BLaER1 treated with 17β-estradiol and CSF1 and Interleukin-3, amounts not matched to agents 10 nM and 100 nM (cell line): ENCODE data around the gene HPGD.
A peak's percentile ranks its signal among the peaks of the same experiment; 100 is the strongest.

Source experiments
- H3K27ac ChIP-seq, 11 experiments: shearing (Covaris generic); formaldehyde crosslinking; 2 replicates each; pipeline ENCODE4 v1.8.1; 2022
- H3K27me3 ChIP-seq, 11 experiments: shearing (Covaris generic); formaldehyde crosslinking; 2 replicates each; pipeline ENCODE4 v1.8.1; 2022
- H3K36me3 ChIP-seq, 11 experiments: shearing (Covaris generic); formaldehyde crosslinking; 2 replicates each; pipeline ENCODE4 v1.8.1; 2022
- H3K4me1 ChIP-seq, 10 experiments: shearing (Covaris generic); formaldehyde crosslinking; 2 replicates each; pipeline ENCODE4 v1.8.1; 2022
- H3K4me2 ChIP-seq, 11 experiments: shearing (Covaris generic); formaldehyde crosslinking; 2 replicates each; pipeline ENCODE4 v1.8.1; 2022
- H3K4me3 ChIP-seq, 10 experiments: shearing (Covaris generic); formaldehyde crosslinking; 2 replicates each; pipeline ENCODE4 v1.8.1; 2022
- H3K9ac ChIP-seq, 11 experiments: shearing (Covaris generic); formaldehyde crosslinking; 2 replicates each; pipeline ENCODE4 v1.8.1; 2022
- H3K9me3 ChIP-seq, 11 experiments: shearing (Covaris generic); formaldehyde crosslinking; replicated peaks in 1 of 11; 2 replicates each; pipeline ENCODE4 v1.8.1; 2022
- H4K20me1 ChIP-seq, 11 experiments: shearing (Covaris generic); formaldehyde crosslinking; 2 replicates each; pipeline ENCODE4 v1.8.1; 2022
- Cebpa-rat ChIP-seq, 11 experiments: shearing (Covaris generic); IDR thresholded peaks; 2 replicates each; pipeline ENCODE4 v1.8.1; 2022

The HPGD gene

DNA sequence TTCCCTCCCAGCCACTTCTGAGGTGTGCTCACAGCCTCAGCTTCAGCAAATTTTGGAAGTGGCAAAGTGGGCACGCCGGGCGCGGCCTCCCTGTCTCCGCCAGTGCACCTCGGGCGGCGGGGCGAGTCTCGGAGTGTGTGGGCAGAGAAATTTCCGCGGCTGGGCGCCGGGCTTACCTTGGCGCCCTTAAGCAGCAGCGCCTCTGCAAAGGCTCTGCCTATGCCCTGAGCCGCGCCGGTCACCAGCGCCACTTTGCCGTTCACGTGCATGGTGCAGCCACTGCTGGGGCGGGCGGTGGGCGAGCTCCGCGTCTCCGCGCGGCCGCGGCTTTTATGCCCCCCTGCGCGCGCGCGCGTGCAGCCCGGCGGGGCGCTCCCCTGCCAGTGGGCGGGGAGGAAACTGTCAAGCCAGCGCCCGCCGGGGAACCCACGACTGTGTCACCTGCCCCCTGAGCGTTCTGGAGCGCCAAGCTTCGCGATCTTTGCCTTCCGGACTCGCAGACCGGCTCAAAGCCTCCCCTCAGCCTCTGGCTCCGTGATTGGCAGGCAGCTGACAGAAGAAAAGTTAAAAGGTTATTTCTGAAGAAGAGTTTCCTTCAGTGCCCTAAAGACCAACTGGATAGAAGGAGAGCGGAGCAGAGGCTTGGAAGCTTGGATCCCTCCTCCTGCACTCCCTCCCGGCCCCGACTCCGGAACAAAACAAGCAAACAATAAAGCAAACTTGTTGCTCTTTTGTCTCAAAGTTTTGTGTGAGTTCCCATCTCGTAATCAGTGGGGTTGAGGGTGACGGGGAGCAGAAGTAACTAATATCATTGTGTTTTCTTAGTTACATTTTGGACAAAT lies at the start of gene HPGD:
HPGD (minus strand) TSS at position 306 of the 842 bp plus-strand sequence; CDS start at position 269, 37 bp downstream.
- Histone ChIP-seq H3K9ac (peak within 1 kb of the TSS in 9 of 11 experiments; percentile 5 to 54 (median 25); a peak in 8 of 22 replicates), H3K4me3 (peak within 1 kb of the TSS; percentile 52 to 69 (median 61)), H3K4me2 (peak within 1 kb of the TSS; percentile 70 to 90 (median 84)), H3K27ac (peak within 1 kb of the TSS in 4 of 11 experiments; percentile 1 to 29 (median 14); a peak in 4 of 22 replicates), H4K20me1 (no peaks in the 10 kb centered on the region), H3K36me3 (no peaks in the 10 kb centered on the region), H3K9me3 (peaks cover 0 to 15% (median 9%) of the 10 kb centered on the region in 11 experiments; a peak in 15 of 22 replicates), H3K27me3 (peaks cover 26 to 46% (median 36%) of the 10 kb centered on the region in 11 experiments), H3K4me1 (peaks cover 0 to 39% (median 19%) of the 10 kb centered on the region in 10 experiments; a peak in 15 of 20 replicates)
- TF ChIP-seq Cebpa-rat (IDR thresholded peaks at IDR 0.05), result no peak

DNA sequence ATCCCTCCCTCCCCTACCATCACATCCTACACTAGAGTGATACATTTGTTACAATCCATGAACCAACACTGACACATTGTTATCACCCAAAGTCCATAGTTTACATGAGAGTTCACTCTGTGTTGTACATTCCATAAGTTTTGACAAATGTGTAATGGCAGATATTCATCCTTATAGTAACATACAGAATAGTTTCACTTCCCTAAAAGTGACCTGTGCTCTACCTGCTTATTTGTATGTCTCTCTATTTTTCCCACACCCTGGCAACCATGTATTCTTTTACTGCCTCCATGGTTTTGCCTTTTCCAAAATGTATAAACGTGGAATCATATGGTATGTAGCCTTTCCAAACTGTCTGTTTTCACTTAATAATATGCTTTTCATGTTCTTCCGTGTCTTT lies 42.2 kb upstream of the HPGD start:
- H3K4me3 ChIP-seq, result no peak overlapping the region
- H3K36me3 ChIP-seq, result no peaks in the 10 kb centered on the region
- H4K20me1 ChIP-seq, result no peaks in the 10 kb centered on the region
- no peak for TF ChIP-seq Cebpa-rat (IDR thresholded peaks at IDR 0.05)
- H3K27me3 ChIP-seq, result no peaks in the 10 kb centered on the region
- no peak overlapping the region for H3K4me2 ChIP-seq
- H3K9me3 ChIP-seq, result no peaks in the 10 kb centered on the region
- no peak overlapping the region for H3K27ac ChIP-seq
- H3K9ac ChIP-seq, result no peak overlapping the region
- H3K4me1 ChIP-seq, result no peaks in the 10 kb centered on the region

DNA sequence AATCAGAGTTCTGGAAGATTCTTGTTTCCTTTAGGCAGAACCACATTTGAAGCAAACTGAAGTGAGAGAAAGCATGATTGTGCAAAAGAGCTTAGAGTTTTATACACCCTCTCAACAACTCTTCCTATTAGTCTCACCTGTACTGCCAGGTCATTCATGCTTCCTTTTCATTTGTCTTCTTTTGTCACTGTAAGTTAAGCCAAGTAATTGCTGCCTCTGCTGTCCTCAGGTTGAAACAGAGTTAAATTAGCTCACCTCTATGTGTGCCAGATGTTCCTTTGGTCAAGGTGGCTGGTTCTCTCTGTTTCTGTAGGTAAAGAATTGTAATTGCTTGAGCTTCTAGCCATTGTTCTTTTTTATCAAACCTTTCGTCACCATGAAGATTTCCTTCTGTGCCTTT lies 41.1 kb upstream of the HPGD start:
- H3K9ac ChIP-seq, result no peak overlapping the region
- H3K36me3 ChIP-seq, result no peaks in the 10 kb centered on the region
- no peak overlapping the region for H3K27ac ChIP-seq
- no peak overlapping the region for H3K4me3 ChIP-seq
- no peaks in the 10 kb centered on the region for H3K4me1 ChIP-seq
- no peak for TF ChIP-seq Cebpa-rat (IDR thresholded peaks at IDR 0.05)
- H4K20me1 ChIP-seq, result no peaks in the 10 kb centered on the region
- H3K27me3 ChIP-seq, result no peaks in the 10 kb centered on the region
- H3K9me3 ChIP-seq, result no peaks in the 10 kb centered on the region
- H3K4me2 ChIP-seq, result no peak overlapping the region

DNA sequence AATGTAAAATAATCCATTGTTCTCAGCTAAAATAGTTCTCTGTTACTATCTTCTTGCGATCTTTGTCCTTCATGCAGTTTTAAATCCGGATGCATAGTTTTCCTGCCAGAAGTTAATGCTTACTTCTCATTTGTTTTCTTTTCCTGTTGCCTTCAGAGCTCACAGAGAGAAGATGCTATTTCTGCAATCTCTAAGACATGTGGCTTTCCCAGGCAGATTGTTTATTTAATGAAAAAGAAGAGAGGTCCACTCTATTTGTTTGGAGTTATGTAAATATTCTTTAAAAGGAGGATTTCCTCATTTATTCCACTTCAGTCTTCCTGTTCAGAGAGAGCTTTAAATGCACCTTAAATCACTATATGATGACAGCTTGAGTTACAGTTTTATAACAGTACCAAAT lies 39.3 kb upstream of the HPGD start:
- no peak for TF ChIP-seq Cebpa-rat (IDR thresholded peaks at IDR 0.05)
- H3K4me1 ChIP-seq, result no peaks in the 10 kb centered on the region
- no peaks in the 10 kb centered on the region for H3K27me3 ChIP-seq
- H3K9me3 ChIP-seq, result no peaks in the 10 kb centered on the region
- no peaks in the 10 kb centered on the region for H4K20me1 ChIP-seq
- H3K27ac ChIP-seq, result no peak overlapping the region
- H3K36me3 ChIP-seq, result no peaks in the 10 kb centered on the region
- H3K4me2 ChIP-seq, result no peak overlapping the region
- no peak overlapping the region for H3K4me3 ChIP-seq
- no peak overlapping the region for H3K9ac ChIP-seq

DNA sequence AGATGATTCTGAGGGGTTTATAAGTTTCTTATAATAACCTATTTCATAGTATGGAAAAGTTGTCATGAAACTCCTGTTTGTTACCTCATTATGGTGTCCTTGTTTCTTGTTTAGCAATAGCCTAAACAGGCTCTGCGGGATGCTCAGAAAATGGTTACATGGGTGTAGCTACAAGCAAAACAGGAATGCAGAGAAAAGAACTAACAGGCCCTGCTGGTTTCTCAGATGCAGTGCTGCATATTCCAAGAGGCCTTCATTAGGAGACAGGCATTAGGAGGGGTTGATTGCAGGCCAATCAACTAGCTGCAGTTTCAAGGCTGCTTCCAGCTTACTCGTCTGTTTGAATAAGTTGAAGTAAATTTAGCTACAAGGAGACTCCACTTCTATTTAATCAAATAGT lies 37.6 kb upstream of the HPGD start:
- Histone ChIP-seq H3K27me3 (no peaks in the 10 kb centered on the region), H3K9me3 (no peaks in the 10 kb centered on the region), H3K4me3 (no peak overlapping the region), H3K27ac (no peak overlapping the region), H3K9ac (no peak overlapping the region), H3K4me1 (no peaks in the 10 kb centered on the region), H3K36me3 (no peaks in the 10 kb centered on the region), H4K20me1 (no peaks in the 10 kb centered on the region), H3K4me2 (no peak overlapping the region)
- TF ChIP-seq Cebpa-rat (IDR thresholded peaks at IDR 0.05), result no peak

DNA sequence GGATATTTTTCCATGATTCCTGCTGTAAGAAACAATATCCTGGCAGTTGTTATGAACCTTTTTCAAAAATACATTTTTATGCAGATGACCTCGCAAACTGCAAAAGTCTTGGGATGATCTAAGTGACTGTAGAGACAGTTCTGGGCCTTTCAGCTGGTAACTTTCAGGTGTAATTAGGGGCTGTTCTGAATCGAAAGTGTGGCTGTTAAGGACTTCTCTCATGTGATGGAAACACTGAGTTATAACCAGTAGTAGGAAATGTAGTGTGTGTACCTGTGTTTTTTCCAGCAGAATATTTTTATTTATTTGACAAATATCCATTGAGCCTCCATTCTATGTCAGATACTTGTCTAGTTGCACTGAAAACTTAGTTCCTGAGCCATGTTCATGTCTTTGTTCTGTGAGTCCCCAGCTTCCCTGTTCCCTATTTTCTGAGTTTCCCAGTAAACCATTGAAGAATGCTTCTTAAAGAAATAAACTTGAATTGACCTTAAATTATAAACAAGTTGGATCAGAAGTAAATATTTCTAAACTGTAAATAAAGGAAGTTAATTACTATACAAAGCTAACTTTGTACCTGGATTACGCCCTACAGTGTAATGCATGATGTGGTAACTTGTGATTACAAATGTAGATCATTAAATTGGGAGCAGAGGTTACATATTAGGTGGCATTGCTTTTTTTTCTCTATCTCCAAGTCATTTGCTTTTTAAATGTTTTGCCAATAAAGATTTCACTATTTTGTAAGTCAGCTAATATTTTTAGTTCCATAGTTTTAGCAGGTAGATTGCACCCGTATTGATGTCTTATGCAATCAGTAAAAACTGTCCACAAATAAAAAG lies 33.7 kb upstream of the HPGD start:
- no peaks in the 10 kb centered on the region for H3K4me1 ChIP-seq
- H3K9me3 ChIP-seq, result peaks cover 4 to 16% (median 12%) of the 10 kb centered on the region in 11 experiments; a peak in 15 of 22 replicates
- H3K27ac ChIP-seq, result no peak overlapping the region
- H3K9ac ChIP-seq, result no peak overlapping the region
- H3K4me2 ChIP-seq, result no peak overlapping the region
- no peak overlapping the region for H3K4me3 ChIP-seq
- no peaks in the 10 kb centered on the region for H4K20me1 ChIP-seq
- no peak for TF ChIP-seq Cebpa-rat (IDR thresholded peaks at IDR 0.05)
- no peaks in the 10 kb centered on the region for H3K27me3 ChIP-seq
- H3K36me3 ChIP-seq, result no peaks in the 10 kb centered on the region

DNA sequence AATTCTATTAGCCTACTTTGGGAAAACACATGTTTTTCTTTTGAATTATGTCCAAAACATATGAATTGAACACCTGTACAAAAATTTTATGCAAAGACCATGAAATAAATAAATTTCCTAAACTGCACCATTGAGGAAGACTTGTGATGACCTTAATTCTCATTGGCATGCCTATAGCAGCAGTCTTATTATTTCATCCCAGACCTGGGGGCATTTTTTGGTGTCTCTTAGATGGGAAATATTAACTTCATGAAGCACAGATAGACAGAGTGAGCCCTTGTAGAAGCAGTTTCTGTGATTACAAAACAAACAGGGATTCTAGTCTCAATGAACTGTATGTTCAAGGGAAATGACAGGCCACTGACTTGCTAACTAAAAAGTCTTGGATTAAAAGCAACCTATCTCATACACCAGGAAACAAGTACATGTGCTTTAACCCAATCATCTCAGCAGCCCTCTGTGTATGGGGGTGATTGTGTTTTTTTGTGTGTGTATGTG lies 32.0 kb upstream of the HPGD start:
- Histone ChIP-seq H3K36me3 (no peaks in the 10 kb centered on the region), H3K27ac (no peak overlapping the region), H3K9ac (no peak overlapping the region), H4K20me1 (no peaks in the 10 kb centered on the region), H3K27me3 (no peaks in the 10 kb centered on the region), H3K4me1 (no peaks in the 10 kb centered on the region), H3K4me3 (no peak overlapping the region), H3K4me2 (no peak overlapping the region), H3K9me3 (peaks cover 6 to 25% (median 17%) of the 10 kb centered on the region in 11 experiments; a peak in 16 of 22 replicates)
- TF ChIP-seq Cebpa-rat (IDR thresholded peaks at IDR 0.05), result no peak

DNA sequence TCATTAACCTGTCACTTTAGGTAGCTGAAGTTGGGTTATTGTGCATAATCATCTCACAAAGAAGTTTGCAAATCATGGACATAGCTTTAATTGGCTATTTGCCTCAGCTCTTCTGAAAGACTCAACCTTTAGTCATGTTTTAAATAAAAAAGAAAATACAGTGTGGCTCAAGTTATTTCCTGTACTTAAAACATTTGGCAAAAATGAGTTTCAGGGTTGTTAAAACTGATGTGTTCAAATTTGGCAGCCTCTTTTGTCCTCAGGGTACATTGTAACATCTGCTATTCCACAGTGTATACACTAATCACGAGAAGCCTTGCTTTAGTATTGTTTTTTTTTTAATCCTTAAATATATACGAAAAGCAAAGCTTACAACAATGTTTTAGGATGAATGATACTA lies 31.5 kb upstream of the HPGD start:
- H3K9ac ChIP-seq, result no peak overlapping the region
- no peak for TF ChIP-seq Cebpa-rat (IDR thresholded peaks at IDR 0.05)
- H3K27ac ChIP-seq, result no peak overlapping the region
- H3K27me3 ChIP-seq, result no peaks in the 10 kb centered on the region
- no peak overlapping the region for H3K4me3 ChIP-seq
- no peak overlapping the region for H3K4me2 ChIP-seq
- H3K4me1 ChIP-seq, result no peaks in the 10 kb centered on the region
- no peaks in the 10 kb centered on the region for H4K20me1 ChIP-seq
- H3K9me3 ChIP-seq, result peaks cover 6 to 25% (median 17%) of the 10 kb centered on the region in 11 experiments; a peak in 16 of 22 replicates
- H3K36me3 ChIP-seq, result no peaks in the 10 kb centered on the region

DNA sequence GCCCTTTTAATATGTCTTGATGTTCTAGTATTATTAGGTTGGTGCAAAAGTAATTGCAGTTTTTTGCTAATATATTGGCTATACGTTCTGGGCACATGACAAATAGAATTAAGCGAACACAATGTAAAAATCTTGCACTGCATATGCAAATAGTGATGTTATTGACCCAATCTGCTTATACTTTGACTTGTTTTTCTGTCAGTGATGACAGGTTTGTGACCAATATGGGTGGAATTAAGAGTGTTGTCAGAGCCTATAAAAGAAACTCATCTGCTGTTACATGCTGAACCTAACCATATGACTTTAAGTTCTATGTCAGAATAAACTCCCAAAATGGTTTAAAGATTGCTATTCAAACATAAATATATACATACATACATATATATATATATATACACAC lies 30.7 kb upstream of the HPGD start:
- H3K36me3 ChIP-seq, result no peaks in the 10 kb centered on the region
- H3K27ac ChIP-seq, result no peak overlapping the region
- no peak overlapping the region for H3K4me3 ChIP-seq
- no peaks in the 10 kb centered on the region for H4K20me1 ChIP-seq
- H3K27me3 ChIP-seq, result no peaks in the 10 kb centered on the region
- no peak overlapping the region for H3K4me2 ChIP-seq
- H3K9me3 ChIP-seq, result peaks cover 7 to 26% (median 17%) of the 10 kb centered on the region in 11 experiments; a peak in 16 of 22 replicates
- no peak overlapping the region for H3K9ac ChIP-seq
- H3K4me1 ChIP-seq, result no peaks in the 10 kb centered on the region
- TF ChIP-seq Cebpa-rat (IDR thresholded peaks at IDR 0.05), result no peak
